ENCODE results near the gene CLDND1. TPM values are rescaled to one million over a fixed set of nuclear protein-coding genes. Genes with fewer than 3 reads are reported as not detected.

CLDND1 gene
- total RNA-seq, 4 donors from 2014 or later = 118 to 323 (median 215) TPM

DNA sequence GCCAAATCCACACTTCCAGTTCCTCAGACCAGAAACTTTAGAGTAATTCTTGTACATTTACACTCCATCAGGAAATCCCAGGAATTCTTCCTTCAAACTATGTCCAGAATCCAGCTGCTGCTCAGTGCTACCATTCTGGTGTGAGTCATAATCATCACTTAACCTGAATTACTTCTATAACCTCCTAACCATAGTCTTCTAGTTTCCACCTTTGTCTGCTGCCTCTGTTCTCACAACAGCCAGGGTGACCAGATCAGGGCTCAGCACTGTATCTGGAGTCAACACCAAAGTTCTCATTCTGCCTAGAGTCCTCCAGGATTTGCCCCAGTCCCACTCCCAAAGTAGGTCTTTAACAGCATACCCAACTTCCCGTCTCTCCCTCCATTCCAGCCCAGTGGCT lies 3.4 kb downstream of the CLDND1 start:
- no peak for DNase-seq (ENCODE audit: low spot score in 2 of 2)
- TF ChIP-seq CTCF (IDR thresholded peaks at IDR 0.05) (no peak), POLR2A (IDR thresholded peaks at IDR 0.05) (no peak)
- H3K4me3 ChIP-seq (ENCODE audit: low read depth, poor library complexity, severe bottlenecking) = no peak overlapping the region
- intact Hi-C loops (cut with DNase I; ENCODE audit: low total_unique reads) = no loop called here
- 97 to 100% methylated on average over 1 of the region's 1 CpG for WGBS, 2 donors

GRCh38 chr3:98518816-98519215 lies 3.9 kb downstream of the CLDND1 start:
- TF ChIP-seq CTCF (IDR thresholded peaks at IDR 0.05) (no peak), POLR2A (IDR thresholded peaks at IDR 0.05) (no peak)
- 90 to 92% methylated on average over 2 of the region's 2 CpGs for WGBS, 2 donors
- no peak overlapping the region for H3K4me3 ChIP-seq (ENCODE audit: low read depth, poor library complexity, severe bottlenecking)
- no peak for DNase-seq (ENCODE audit: low spot score in 2 of 2)
- intact Hi-C loops (cut with DNase I; ENCODE audit: low total_unique reads) = no loop called here

DNA sequence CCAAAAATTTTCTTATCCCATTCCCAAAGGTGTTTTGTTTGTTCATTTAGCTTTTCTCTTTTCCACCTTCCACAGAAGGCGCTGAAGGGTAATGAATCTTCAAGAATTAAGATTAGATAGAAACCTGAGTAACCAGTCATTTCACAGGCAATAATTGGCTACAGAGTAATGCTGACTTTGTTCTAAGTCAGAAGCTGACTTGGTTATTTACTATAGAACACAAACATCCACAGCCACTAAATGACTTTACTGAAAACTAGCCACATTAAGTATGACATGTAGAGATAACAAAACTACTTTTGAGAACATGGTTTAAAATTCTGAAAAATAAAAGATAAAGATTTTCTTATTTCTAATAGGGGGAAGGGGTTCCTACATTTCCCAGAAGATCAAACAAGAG lies 7.8 kb downstream of the CLDND1 start:
- H3K4me3 ChIP-seq (ENCODE audit: low read depth, poor library complexity, severe bottlenecking) = no peak overlapping the region
- 75 to 92% methylated on average over 1 of the region's 1 CpG for WGBS, 2 donors
- no peak for DNase-seq (ENCODE audit: low spot score in 2 of 2)
- TF ChIP-seq CTCF (IDR thresholded peaks at IDR 0.05) (no peak), POLR2A (IDR thresholded peaks at IDR 0.05) (no peak)
- intact Hi-C loops (cut with DNase I; ENCODE audit: low total_unique reads) = no loop called here

- WGBS, 2 donors = 95 to 96% methylated on average over 3 of the region's 3 CpGs
- no peak for DNase-seq (ENCODE audit: low spot score in 2 of 2)
- no peak for TF ChIP-seq POLR2A (IDR thresholded peaks at IDR 0.05)
- no peak for TF ChIP-seq CTCF (IDR thresholded peaks at IDR 0.05)
- intact Hi-C loops (cut with DNase I; ENCODE audit: low total_unique reads) = no loop called here
- H3K4me3 ChIP-seq (ENCODE audit: low read depth, poor library complexity, severe bottlenecking) = no peak overlapping the region
Observed at GRCh38 chr3:98513736-98514135, 9.0 kb downstream of the CLDND1 start.

GRCh38 chr3:98513091-98513511 lies 9.6 kb downstream of the CLDND1 start:
- peak in 1 of 2 donors; percentile 63 for DNase-seq (ENCODE audit: low spot score in 2 of 2)

More at GRCh38 chr3:98513091-98513511, 9.6 kb downstream of the CLDND1 start:
- no peak for TF ChIP-seq POLR2A (IDR thresholded peaks at IDR 0.05)
- no peak for TF ChIP-seq CTCF (IDR thresholded peaks at IDR 0.05)
- intact Hi-C loops (cut with DNase I; ENCODE audit: low total_unique reads) = no loop called here
- no peak overlapping the region for H3K4me3 ChIP-seq (ENCODE audit: low read depth, poor library complexity, severe bottlenecking)
- WGBS, 2 donors = 55 to 61% methylated on average over 4 of the region's 4 CpGs
